Panc1 (cell line): ENCODE measurements around the gene MTCH1. TPM values are rescaled to one million over a fixed set of nuclear protein-coding genes. Genes with fewer than 3 reads are reported as not detected.

ENCODE experiments used
- ATAC-seq: fragments of 200-7000 bp; cut with Tn5 transposase; 2 replicates; pipeline ENCODE4 v1.9.1; 2020; ENCODE audit warnings: mild to moderate bottlenecking, moderate library complexity
- BruUV-seq: library from RNA; stranded (reverse); fragments of 400-500 nt; replicated peaks from 2 replicates; lab custom pipeline; 2021; lab: Mats Ljungman, UMichigan
- CTCF ChIA-PET: fragments of 300-600 bp; sonication (Branson Sonifier 250); formaldehyde crosslinking; loops from one replicate; lab custom pipeline; 2022; ENCODE audit warnings: antibody characterized with exemption; lab: Charles Lee
- POLR2A ChIA-PET: fragments of 300-600 bp; sonication (Branson Sonifier 250); formaldehyde crosslinking; loops from one replicate; lab custom pipeline; 2022; ENCODE audit warnings: antibody characterized with exemption; lab: Charles Lee
- DNase-seq: peaks from one replicate; pipeline ENCODE4 v3.0.0-alpha.2; 2010; ENCODE audit warnings: low read depth, low spot score
- H3K27ac ChIP-seq: 2 replicates; pipeline ENCODE4 v1.5.1; 2011; ENCODE audit warnings: mild to moderate bottlenecking, low read length, inconsistent platforms
- H3K27me3 ChIP-seq: fragments of 200-500 bp; sonication (Bioruptor generic); 2 replicates; pipeline ENCODE4 v1.6.0; 2014; ENCODE audit warnings: low read length, inconsistent platforms; ENCODE audit not compliant: control insufficient read depth, insufficient read depth
- H3K36me3 ChIP-seq: fragments of 200-500 bp; sonication (Bioruptor generic); 2 replicates; pipeline ENCODE4 v1.5.1; 2014; ENCODE audit warnings: inconsistent platforms, mild to moderate bottlenecking, low read length, moderate library complexity; ENCODE audit not compliant: control insufficient read depth, insufficient read depth
- H3K4me1 ChIP-seq: 2 replicates; pipeline ENCODE4 v1.5.1; 2011; ENCODE audit warnings: inconsistent platforms, mild to moderate bottlenecking, low read length, moderate library complexity; ENCODE audit not compliant: control insufficient read depth, insufficient read depth
- H3K4me3 ChIP-seq, 2 experiments: 2 replicates each; pipeline ENCODE4 v1.5.1; 2011 to 2012; ENCODE audit warnings: low read depth in 2 of 2, low read length in 2 of 2, mild to moderate bottlenecking in 2 of 2, inconsistent platforms in 1 of 2, moderate library complexity in 1 of 2
- H3K9me3 ChIP-seq: fragments of 200-500 bp; sonication (Bioruptor generic); 2 replicates; pipeline ENCODE4 v1.5.1; 2014; ENCODE audit warnings: low read depth, mild to moderate bottlenecking, inconsistent platforms, low read length, moderate library complexity; ENCODE audit not compliant: control insufficient read depth, insufficient read depth
- POLR2AphosphoS5 ChIP-seq: IDR thresholded peaks from 2 replicates; pipeline ENCODE4 v1.6.1; 2012; ENCODE audit warnings: mild to moderate bottlenecking, low read depth, low read length, moderate library complexity
- SIN3A ChIP-seq: IDR thresholded peaks from 2 replicates; pipeline ENCODE4 v1.6.1; 2012; ENCODE audit warnings: low read depth, mild to moderate bottlenecking, low read length, moderate library complexity, borderline replicate concordance; ENCODE audit not compliant: insufficient read depth
- TCF7L2 ChIP-seq: IDR thresholded peaks from 2 replicates; pipeline ENCODE4 v1.6.1; 2011; ENCODE audit warnings: mild to moderate bottlenecking, low read depth, low read length, inconsistent platforms
- in situ Hi-C: cut with HindIII; loops from 2 replicates; pipeline ENCODE4 v1.10.0; 2016; ENCODE audit warnings: low sequenced_read_pairs, low pct_unique_long_range_greater_than_20kb
- intact Hi-C: fragments of 100-400 bp; cut with micrococcal nuclease; formaldehyde crosslinking; loops from one replicate; pipeline ENCODE4 v1.10.0; 2022; ENCODE audit not compliant: unreplicated experiment
- total RNA-seq: library from RNA; stranded (reverse); gene quantifications from one replicate; pipeline ENCODE4 v1.2.1, GENCODE V29; 2021; ENCODE audit not compliant: unreplicated experiment
- TF ChIP-seq, protein P1 (sequence below), 2 experiments: IDR thresholded peaks; 2 replicates each; pipeline ENCODE4 v1.6.1; 2011 to 2012; ENCODE audit warnings: low read depth in 2 of 2, control low read depth in 1 of 2, low read length in 1 of 2, mild to moderate bottlenecking in 1 of 2, moderate library complexity in 1 of 2; ENCODE audit not compliant: insufficient read depth in 1 of 2
- TF ChIP-seq, protein P2 (sequence below): fragments of 450-650 bp; IDR thresholded peaks from 2 replicates; pipeline ENCODE4 v1.5.1; 2017; ENCODE audit warnings: mild to moderate bottlenecking

Gene MTCH1
- total RNA-seq, 1 experiment from 2014 or later = 223 TPM

DNA sequence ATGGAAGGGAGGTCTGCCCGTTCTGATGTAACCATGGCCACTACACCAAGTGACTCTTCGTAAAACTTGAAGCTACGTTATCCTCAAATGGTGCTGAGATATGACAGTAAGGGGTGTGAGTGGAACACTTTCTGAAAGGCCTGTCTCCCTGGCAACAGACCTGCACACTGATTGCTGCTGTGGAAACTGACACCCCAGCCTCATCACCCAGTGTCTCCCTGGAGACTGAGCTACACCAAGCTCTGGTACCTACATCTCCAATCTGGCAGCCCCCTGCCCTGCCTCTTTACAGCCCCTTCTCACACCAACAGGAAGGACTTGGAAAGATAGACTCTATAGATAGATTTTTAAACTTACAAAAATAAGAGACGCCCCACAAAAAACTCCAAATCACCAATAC is 18.2 kb downstream of the MTCH1 start:
- in situ Hi-C loops = no loop called here
- TF ChIP-seq SIN3A = no peak
- TF ChIP-seq, protein P1, sequence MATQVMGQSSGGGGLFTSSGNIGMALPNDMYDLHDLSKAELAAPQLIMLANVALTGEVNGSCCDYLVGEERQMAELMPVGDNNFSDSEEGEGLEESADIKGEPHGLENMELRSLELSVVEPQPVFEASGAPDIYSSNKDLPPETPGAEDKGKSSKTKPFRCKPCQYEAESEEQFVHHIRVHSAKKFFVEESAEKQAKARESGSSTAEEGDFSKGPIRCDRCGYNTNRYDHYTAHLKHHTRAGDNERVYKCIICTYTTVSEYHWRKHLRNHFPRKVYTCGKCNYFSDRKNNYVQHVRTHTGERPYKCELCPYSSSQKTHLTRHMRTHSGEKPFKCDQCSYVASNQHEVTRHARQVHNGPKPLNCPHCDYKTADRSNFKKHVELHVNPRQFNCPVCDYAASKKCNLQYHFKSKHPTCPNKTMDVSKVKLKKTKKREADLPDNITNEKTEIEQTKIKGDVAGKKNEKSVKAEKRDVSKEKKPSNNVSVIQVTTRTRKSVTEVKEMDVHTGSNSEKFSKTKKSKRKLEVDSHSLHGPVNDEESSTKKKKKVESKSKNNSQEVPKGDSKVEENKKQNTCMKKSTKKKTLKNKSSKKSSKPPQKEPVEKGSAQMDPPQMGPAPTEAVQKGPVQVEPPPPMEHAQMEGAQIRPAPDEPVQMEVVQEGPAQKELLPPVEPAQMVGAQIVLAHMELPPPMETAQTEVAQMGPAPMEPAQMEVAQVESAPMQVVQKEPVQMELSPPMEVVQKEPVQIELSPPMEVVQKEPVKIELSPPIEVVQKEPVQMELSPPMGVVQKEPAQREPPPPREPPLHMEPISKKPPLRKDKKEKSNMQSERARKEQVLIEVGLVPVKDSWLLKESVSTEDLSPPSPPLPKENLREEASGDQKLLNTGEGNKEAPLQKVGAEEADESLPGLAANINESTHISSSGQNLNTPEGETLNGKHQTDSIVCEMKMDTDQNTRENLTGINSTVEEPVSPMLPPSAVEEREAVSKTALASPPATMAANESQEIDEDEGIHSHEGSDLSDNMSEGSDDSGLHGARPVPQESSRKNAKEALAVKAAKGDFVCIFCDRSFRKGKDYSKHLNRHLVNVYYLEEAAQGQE (IDR thresholded peaks at IDR 0.05; ENCODE audit: insufficient read depth in 1 of 2, low read depth in 2 of 2, low read length in 1 of 2) = no peak
- TF ChIP-seq, protein P2, sequence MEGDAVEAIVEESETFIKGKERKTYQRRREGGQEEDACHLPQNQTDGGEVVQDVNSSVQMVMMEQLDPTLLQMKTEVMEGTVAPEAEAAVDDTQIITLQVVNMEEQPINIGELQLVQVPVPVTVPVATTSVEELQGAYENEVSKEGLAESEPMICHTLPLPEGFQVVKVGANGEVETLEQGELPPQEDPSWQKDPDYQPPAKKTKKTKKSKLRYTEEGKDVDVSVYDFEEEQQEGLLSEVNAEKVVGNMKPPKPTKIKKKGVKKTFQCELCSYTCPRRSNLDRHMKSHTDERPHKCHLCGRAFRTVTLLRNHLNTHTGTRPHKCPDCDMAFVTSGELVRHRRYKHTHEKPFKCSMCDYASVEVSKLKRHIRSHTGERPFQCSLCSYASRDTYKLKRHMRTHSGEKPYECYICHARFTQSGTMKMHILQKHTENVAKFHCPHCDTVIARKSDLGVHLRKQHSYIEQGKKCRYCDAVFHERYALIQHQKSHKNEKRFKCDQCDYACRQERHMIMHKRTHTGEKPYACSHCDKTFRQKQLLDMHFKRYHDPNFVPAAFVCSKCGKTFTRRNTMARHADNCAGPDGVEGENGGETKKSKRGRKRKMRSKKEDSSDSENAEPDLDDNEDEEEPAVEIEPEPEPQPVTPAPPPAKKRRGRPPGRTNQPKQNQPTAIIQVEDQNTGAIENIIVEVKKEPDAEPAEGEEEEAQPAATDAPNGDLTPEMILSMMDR = no peak
- TF ChIP-seq POLR2AphosphoS5 = no peak
- TF ChIP-seq TCF7L2 = no peak
- intact Hi-C loops = no loop called here
- Histone ChIP-seq H3K36me3 (peaks cover 11% of the 10 kb centered on the region), H3K9me3 (no peaks in the 10 kb centered on the region), H3K4me3 (no peak overlapping the region), H3K27me3 (no peaks in the 10 kb centered on the region), H3K27ac (no peak overlapping the region), H3K4me1 (no peaks in the 10 kb centered on the region)
- POLR2A ChIA-PET = no interaction called here
- no TSS peak for BruUV-seq
- DNase-seq (no peak), ATAC-seq (no peak)
- CTCF ChIA-PET = no interaction called here

DNA sequence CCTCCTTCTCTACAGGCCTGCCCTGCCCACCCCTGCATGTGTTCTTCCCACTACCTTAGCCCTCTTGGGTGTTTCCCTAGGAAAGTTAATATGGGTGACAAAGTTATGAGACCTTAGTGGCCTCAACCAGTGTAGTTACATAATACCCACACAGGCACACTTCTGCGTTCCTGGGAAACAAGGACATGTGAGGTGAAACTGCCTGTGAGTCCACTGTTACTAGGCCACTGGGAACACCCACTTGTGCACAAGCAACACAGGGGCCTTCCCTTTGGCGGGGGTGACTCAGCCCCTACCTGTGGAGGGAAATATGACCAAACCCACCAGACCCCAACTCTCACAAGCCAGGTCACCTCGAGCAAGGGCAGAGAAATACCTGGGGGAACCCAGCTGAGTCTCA is 18.7 kb downstream of the MTCH1 start:
- in situ Hi-C loops (no loop called here), intact Hi-C loops (no loop called here)
- peaks cover 11% of the 10 kb centered on the region for H3K36me3 ChIP-seq
- H3K4me1 ChIP-seq = no peaks in the 10 kb centered on the region
- no peak overlapping the region for H3K4me3 ChIP-seq
- no peaks in the 10 kb centered on the region for H3K27me3 ChIP-seq
- CTCF ChIA-PET = no interaction called here
- H3K9me3 ChIP-seq = no peaks in the 10 kb centered on the region
- no peak overlapping the region for H3K27ac ChIP-seq
- BruUV-seq = no TSS peak
- POLR2A ChIA-PET = no interaction called here
- no peak for ATAC-seq
- TF ChIP-seq, protein P1 (IDR thresholded peaks at IDR 0.05; ENCODE audit: insufficient read depth in 1 of 2, low read depth in 2 of 2, low read length in 1 of 2) = no peak
- TF ChIP-seq, protein P2 = no peak
- no peak for TF ChIP-seq SIN3A
- TF ChIP-seq POLR2AphosphoS5 = no peak
- no peak for DNase-seq
